Brain pericyte (primary cell): ENCODE data around the gene POLR3E.
"Not testable (repeated sequence)": the region's sequence is repeated elsewhere in the genome, so short reads cannot be mapped to it uniquely, and the experiment has no call there.

Experiments used
- DNase-seq: peaks from one replicate; pipeline ENCODE4 v3.0.0-alpha.2; 2012; ENCODE audit warnings: low read depth, low spot score

POLR3E gene

DNA sequence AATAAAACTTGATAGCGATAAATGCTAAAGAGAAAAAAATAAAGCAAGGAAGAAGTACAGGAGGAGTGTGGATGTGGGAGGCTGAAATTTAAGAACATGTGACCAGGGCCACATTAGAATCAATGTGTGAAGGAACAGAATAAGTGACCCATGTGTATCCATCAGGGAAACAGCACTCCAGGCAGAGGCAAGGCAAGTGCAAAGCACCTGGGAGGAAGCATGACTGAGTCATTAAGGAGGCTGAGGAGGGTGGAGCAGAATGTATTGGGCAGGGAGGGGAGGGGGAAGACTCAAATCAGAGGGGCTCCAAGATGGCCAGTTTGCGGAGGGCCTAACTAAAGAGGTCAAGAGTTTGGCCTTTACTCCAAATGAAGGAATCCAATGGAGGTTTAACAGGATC is 69.2 kb downstream of the POLR3E start:
- no peak for DNase-seq

DNA sequence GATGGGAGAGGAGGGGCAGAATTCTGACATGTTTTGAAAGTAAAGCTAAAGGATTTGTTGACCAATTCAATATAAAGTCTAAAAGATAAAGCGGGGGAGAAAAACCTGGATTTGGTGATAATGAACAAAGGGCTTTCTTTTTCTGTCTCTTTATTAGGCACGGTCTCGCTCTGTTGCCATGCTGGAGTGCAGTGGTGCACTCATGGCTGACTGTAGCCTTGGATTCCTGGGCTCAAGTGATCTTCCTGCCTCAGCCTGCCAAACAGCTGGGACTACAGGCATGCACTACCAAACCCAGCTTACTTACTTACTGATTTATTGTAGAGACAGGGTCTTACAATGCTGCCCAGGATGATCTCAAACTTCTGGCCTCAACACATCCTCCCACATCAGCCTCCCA is 69.7 kb downstream of the POLR3E start:
- DNase-seq = no peak

DNA sequence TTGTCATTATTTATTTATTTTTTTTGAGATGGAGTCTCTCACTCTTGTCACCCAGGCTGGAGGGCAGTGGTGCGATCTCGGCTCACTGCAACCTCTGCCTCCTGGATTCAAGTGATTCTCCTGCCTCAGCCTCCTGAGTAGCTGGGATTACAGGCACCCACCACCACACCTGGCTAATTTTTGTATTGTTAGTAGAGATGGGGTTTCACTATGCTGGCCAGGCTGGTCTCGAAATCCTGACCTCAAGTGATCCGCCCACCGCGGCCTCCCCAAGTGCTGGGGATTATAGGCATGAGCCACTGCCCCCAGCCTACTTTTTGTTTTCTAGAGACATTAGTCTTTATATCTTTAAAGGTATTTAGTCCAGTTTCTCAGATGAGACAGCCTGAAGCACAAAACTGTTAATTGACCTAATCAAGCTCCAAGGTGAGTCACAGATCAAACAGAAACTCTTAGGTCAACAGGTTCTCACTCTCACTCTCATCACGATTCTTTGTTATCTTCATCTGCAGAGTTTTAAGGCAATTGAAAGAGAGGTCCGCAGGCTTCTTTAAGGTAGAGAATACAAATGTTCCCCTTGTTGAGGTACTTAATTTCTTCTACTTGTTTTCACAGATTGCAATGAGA is 71.1 kb downstream of the POLR3E start:
- not testable (repeated sequence) for DNase-seq

DNA sequence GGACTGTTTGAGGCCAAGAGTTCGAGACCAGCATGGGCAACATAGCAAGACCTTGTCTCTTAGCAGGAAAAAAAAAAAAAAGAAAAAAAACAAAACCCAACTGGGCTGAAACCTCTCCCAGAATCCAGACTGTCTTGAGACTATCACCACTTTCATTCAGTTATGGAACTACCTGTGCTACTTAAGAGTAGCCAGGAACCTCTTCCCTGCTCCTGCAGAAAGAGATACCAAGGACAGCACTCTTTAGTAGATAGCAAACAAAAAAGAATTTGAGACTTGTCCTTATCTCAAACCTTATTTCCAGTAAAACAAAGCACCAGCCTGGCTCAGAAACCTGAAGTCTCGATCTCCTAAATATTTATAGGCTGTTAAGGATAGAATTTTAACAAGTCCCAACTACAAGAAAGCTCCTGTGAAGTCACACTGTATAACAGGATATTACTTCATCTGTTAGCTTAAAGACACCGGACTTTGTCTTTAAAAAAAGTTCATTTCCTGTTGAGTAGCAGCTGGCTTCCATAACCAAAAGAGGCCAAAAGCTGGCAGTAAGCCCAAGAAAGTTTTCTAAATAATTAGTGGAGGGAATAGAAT is 72.1 kb downstream of the POLR3E start:
- no peak for DNase-seq

DNA sequence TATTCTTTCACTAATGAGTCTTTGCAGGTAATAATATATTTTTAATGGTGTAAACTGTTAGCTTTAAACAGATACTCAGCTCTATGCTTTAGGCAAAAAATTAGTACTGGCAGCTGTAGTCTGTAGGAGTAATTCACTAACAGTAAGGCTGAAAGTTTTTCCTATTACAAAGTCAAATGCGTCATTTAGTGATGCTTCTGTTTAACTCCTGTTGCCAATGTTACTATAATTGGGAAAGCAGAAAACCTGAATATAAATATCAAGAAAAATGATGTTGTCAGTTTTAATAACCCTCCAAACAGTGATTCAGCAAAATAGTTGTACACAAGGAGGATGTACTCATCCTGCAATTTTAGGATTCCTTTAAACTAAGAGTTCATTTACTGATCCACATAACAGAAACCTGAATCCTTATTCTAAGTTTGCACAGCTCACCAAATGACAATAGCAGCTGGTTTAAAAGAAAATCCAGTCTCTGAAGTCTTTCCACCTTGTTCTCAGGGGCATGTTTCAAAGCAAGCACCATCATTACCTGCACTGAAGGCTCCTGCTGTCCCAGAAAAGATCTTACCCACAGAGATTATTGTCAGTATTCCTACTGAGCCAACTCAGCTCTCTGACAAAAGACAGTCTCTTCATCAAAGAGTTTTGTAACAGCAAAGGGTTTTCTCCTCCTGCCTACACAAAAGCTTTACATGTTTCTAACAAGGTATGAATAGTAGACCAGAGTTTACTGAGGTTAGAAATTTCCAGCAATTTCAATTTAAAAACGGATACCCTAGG is 73.0 kb downstream of the POLR3E start:
- no peak for DNase-seq

DNA sequence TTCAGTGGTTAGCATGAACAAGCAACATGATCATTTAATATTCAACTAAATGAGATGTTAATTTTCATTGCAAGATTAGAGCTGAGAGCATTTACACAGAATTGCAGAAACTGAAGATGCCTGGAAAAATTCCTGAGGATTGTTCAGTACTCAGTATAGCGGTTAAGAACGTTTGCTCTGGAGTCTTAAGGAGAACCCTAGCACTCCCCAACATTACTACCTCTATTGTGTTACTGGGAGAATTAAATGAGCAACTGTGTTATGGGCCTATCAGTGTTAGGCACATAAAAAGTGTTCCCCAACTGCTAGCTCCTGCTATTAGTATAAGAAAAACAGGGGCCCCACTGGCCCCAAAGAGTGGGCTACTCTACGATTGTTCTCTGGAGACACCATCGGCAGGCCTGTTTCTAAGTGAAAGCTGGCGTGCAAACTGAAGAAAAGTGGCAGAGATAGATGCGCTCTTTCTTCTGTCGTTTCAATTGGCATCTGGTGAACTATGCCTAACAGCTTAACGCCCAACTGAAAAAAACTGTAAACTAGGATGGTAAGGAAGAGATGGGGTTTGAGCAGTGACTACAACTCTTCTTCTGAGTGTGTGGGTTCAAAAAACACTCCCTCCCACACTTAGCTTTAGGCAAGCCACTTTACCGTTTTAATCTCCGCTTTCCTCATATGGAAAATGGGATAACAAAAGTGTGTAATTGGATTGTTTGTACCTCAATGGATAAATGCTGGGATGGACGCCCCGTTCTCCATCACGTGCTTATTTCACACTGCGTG is 75.9 kb downstream of the POLR3E start:
- no peak for DNase-seq

DNA sequence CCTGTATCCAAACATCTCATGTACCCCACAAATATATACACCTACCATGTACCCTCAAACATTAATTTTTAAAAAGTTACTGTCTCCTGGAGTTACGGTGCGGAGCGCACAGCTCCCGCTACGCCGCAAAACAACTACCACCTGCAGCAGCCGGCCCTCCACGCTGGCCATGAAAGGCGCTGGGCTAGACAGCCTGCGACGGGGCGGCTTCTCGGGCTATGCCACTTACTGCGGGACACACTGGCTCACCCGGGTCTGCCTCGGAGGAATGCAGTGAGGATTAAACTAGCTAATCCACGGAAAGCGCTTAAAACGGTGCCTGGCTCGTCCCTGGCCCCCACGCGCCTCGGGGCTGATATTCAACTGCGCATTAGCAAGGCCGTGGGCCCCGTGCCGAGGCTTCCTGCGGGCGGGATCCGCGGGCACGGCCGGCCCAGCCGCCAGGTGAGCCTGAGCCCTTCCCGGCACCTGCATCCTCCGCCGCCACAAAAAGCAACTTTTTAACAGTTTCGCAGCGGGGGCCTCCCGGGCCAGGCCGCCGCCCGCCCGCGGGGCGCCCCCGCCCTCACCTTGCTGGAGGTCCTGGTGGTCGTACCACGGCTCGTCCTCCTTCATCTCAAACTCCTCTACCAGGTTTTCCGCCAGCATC is 76.6 kb downstream of the POLR3E start:
- no peak for DNase-seq

DNA sequence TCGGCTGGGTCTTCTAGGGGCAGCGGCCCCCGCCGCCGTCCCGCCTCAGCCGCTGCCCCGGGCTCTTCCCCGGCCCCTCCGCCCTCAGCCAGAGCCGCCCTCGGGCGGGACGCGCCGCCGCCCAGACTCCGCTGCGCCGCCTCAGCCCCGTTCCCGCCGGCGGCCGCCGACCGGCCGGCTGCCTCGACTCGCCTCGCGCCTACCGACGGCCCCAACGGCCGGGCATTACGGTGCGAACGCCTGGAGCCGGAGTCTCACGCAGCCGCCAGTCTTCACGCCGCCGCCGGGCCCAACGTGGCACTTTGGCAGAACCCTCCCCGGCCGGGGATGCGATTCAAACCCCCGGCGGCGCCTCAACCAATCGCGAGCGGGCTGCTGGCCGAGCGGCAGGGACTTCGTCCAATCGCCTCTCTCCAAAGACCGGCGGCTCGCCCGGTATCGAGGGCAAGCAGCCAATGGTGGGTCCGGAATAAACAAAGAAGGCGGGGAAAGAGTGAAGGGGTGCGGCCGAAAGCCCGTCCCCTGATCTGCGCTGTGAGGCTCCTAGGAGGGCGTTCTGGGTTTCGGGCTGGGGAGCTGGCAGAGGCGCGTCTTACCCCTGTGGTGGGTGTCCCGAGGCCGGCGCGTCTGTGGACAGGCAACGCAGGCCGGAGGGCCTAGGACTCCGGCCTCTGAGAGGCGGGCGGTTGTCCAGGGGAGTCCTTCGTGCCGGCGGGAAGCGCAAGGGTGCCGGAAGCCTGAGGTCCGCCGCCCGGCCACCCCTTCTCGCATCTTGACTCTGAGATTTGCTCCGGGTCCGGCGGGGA is 77.3 kb downstream of the POLR3E start, which contains the start of gene CDR2:
Gene CDR2, minus strand, starts transcription at position 309 of the 806 bp plus-strand sequence. CDS start 310 bp downstream, outside the sequence.
- peak; percentile 82 for DNase-seq

DNA sequence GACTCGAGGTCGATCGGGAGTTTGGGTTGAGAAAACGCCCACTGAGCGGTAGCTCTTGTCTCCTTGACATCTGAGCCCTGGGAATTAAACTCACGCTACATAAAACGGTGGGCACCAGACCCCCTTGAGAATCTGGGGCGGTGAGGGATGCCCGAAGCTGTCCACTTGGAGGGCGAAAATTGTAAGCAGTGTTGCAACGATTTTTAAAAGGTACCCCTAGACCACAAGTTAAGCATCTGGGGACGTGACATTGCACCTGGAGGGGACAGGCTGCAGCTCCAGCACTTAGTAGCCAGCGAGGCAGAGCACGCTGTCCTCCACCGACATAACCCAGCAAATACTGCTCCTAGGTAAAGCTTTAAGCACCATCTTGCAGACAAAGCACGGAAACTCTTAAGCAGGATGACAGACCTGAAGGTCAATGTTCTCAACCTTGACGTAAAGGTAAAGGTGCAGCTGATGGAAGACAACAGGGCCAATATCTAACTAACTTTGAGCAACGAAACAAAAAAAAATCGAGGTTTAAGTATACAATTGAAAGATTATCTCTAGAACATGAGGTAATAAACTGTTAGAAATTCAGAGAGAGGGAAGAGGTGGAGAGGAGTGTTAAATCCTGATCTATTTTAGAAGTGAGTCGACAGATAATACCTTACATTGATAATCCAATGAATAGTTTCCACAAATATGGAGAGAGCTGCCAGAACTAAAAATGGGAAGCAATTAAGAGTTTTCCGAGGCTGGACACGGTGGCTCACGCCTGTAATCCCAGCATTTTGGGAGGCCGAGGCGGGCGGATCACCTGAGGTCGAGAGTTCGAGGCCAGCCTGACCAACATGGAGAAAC is 78.1 kb downstream of the POLR3E start:
- no peak for DNase-seq

DNA sequence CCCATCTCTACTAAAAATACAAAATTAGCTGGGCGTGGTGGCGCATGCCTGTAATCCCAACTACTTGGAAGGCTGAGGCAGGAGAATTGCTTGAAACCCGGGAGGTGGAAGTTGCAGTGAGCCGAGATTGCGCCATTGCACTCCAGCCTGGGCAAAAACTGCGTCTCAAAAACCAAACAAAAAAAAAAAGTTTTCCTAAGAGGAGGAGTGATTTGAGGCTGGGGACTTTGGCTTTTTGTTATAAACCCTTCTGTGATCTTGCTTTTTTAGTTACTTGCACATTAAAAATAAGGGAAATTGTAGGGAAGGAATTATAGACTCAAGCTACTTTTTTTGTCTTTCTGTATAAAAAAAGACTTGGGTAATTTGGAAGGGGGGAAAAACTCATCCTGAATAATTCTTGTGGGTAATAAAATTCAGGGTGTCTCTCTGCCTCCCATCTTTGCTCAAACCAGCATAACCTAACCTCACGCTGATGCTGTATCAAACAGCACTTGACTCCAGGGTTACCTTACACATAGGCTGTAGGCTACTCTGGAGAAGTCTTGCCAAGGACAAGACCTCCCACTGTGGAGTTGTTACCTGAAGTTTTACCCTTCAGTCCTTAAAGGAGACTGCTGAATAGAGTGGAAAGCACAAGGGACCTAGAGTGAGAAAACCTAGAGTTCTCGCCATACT is 78.9 kb downstream of the POLR3E start:
- DNase-seq = no peak

DNA sequence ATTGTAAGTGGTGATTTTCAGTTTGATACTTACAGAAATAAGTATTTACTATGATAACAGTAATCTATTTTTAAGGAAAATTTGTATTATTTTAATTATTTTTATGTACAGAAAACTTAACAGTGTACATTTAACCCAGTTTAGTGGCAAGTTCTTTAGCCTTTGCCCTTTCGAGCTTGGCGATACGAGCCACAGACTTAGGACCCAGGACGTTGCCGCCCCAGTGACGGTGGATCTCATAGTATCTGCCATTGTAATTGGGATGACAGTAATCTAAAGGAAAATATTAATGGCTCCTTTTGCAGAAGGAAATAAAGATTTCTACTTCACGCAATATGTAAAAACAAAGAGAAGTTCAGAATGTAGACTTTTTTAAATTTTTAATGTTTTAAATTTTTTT is 82.4 kb downstream of the POLR3E start:
- DNase-seq = no peak

DNA sequence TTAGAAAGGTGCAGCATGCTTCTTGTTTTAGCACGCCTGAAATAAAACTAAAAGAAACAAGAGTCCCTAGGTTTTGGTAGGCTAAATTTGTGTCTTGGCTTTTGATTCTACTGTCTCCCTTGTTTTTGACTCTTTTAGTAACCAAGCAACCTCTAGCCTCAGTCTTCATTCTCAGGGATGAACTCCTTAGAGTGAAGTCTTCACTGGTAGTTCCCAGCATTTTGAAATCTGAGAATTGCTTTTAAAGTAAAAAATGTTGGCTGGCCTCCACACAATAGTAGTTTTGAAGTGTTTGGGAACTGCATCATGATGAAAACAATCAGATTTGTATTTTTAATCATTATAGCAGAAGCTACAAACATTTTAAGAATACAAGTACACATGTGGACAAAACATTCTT is 83.3 kb downstream of the POLR3E start:
- no peak for DNase-seq

DNA sequence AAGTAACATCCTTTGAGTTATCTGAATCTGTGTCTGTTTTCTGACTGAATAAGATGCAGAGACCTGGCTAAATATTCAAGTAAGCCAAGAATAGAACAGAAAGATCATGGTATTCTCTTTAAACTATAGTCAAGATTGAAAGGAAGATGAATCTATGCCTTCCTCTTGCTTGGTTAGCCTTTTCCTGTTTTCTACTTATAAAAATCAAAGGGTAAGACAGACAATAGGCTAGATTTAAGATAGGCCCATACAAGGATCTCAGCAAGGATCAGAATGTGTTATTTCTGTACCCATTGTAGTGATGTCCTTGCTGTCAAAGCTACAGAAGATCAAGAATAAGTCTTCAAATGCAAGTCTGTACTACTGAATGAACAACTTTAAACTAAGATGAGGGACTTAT is 84.2 kb downstream of the POLR3E start:
- no peak for DNase-seq

DNA sequence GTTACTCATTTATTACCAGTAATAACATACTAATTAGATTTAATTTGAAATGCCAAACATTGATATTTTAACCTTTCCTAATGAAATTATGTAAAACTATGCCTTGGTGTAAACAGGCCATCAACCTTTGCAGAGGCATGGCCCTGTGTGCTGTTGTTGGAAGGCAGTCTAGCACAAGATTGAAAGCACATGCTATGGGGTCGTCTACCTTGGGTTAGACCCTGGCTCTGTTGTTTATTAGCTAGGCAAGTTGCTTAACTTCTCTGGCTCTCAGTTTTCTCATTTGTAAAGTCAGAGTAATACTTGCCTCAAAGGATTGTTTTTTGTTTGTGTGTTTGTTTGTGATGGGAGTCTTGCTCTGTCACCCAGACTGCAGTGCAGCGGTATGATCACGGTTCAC is 86.6 kb downstream of the POLR3E start:
- no peak for DNase-seq
